ENCODE measurements around the gene CNTNAP2.

Gene CNTNAP2

DNA sequence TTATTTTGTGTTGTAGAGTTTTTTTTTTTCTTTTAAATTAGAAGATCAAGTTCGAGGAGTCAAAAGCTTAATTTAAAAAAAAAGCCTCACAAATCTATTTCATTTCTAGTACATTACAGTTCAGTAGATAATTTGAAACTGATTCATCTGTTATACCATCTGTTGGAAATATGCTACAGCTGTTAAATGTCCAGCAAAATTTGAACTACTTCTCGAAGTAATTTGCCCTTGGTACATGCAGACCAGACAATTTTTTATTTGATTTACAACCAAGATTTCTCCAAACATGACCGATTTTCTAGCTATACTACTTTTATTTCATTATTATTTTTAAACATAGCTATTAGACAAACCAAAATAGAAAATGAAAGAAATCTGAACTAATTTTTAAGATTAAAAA lies 647.9 kb downstream of the CNTNAP2 start:
- DNase-seq (ENCODE audit: low read depth in 2 of 2): no peak

DNA sequence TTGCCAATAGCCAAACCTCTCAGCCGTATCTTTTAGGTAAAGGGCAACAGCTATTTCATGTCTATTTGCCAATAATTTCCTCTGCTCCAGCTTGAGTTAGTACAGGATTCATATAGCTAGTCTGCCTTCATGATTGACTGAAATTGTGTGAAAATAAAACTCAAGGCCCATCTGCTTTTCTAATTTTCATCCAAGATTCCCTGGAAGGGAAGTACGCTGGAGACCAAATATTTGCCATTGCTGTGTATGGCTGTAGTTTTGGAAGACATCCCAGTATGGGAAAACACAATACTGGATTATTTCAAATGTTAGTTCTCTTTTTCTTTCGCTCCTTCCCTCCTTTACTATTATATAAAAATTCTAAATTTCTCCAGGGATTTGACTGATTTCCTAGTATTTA lies 652.4 kb downstream of the CNTNAP2 start:
- no peak for DNase-seq (ENCODE audit: low read depth in 2 of 2)

DNA sequence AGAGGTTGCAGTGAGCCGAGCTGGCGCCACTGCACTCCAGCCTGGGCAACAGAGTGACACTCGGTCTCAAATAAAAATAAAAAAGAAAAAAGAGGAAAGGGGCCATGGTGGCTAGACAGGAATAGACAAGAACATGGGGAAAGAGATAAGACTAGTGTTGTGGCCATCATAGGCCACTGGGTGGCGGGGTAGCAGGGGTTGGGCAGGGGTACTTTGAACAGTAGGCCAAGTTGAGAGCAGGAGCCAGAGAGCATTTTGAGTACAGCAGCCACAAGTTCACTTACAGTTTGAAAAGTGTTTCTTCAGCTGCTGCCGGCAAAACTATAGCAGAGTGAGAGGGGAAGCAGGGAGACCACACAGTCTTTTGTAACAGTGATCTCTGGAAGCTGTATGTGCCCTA lies 656.0 kb downstream of the CNTNAP2 start:
- DNase-seq (ENCODE audit: low read depth in 2 of 2): no peak

DNA sequence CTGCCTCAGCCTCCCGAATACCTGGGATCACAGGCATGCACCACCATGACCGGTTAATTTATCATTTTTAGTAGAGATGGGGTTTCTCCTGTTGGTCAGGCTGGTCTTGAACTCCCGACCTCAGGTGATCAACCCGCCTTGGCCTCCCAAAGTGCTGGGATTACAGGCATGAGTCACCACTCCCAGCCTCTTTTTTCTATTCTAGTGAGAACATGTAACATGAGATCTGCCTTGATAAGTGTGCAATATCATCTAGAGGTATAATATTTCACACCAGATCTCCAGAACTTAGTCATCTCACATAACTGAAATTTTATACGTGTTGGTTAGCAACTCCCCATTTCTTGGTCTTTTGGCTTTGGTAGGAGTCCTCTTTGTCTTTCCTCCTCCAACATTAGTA lies 656.9 kb downstream of the CNTNAP2 start:
- no peak for DNase-seq (ENCODE audit: low read depth in 2 of 2)

DNA sequence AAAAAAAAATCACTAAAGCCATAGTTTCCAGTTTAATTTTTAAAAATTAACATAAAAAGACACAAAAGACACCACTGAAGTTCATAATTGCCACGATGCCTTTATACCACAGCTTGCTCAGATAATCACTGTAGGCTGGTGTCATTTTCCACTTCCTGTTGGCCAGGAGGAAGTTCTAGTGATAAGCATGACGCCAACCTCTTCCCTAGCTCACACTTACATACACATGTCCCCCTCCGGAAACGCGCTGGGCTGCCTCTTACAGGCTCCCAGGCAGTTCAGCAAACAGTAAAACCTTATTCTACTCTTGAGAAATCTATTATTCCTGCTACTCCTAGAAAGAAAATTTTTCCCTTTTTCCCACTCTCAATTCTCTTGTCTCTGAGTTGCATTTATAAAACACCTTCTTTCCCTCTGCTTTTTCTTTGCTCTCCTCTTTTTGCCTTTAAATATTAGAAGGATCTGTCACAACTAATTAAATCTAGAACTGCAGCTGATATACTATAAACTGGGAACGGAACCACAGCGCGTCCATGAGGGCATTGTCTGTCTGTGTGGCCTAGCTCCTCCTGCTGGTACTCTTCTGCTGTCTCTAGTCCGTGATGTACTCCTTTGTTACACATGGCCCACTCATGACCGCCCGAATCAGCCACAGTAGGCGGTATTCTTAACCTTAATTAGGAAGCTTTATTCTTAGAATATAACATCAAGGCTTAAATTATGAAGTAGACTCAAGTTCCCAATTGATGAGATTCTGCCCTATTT lies 664.9 kb downstream of the CNTNAP2 start:
- DNase-seq (ENCODE audit: low read depth in 2 of 2): no peak

DNA sequence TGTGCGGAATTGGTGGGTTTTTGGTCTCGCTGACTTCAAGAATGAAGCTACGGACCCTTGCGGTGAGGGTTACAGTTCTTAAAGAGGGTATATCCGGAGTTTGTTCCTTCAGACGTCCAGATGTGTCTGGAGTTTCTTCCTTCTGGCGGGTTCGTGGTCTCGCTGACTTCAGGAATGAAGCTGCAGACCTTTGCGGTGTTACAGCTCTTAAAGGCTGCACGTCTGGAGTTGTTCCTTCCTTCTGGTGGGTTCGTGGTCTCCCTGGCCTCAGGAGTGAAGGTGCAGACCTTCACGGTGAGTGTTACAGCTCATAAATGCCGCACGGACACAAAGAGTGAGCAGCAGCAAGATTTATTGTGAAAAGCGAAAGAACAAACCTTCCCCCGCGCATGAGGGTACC lies 670.7 kb downstream of the CNTNAP2 start:
- DNase-seq (ENCODE audit: low read depth in 2 of 2): no peak

DNA sequence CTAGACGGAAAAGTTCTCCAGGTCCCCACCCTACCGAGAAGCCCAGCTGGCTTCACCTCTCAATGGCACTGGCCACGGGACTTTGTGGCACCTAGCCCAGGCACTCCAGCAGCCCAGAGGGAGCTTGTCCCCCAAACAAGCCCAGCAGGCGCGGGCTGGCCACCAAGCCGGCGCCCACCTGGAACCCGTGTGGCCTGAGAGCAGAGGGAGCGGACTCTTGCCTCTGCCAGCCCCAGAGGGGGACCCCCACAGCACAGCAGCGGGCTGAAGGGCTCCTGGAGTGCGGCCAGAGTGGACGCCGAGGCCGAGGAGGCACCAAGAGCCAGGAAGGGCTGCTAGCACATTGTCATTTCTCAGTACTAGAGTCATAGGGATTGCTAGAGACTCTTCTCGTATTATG lies 671.4 kb downstream of the CNTNAP2 start:
- DNase-seq (ENCODE audit: low read depth in 2 of 2): no peak

DNA sequence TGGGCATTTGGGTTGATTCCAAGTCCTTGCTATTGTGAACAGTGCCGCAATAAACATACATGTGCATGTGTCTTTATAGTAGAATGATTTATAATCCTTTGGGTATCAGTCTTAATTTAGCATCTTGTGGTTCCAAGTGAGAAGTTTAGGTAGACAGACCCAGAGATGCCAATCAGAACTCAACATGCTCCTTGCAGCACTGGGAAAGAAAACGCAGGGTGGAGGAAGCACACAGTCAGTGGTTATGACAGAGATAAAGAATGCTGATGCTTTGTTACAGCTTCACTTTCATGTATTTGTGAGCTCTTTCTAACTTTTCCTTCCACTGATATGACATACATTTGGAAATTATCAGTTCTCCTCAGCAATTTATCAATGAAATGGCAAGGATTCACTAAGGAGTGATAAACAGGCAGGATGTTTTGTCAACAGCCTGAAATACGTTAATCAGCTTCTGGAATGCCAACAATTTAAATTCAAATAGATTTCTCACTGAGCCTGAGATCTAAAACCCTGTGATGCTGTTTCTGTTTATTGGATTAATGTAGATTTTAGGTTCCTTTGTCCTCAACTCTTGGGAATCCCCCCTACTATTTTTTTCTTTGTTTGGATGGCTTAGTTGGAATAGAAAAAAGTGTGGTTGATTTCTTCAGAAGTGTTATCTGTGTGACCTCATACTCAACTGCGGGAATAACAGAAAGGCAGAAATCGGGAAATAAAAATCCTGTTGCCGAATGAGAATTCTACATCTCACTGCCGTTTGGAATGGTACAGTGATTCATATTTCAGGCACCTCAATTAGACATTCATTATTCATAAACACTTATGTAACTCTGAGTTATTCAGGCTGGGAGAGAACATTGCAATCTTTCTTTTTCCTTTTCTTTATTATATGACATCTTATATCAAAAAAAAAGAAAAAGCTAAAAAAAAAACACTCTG lies 675.0 kb downstream of the CNTNAP2 start:
- DNase-seq (ENCODE audit: low read depth in 2 of 2): no peak

DNA sequence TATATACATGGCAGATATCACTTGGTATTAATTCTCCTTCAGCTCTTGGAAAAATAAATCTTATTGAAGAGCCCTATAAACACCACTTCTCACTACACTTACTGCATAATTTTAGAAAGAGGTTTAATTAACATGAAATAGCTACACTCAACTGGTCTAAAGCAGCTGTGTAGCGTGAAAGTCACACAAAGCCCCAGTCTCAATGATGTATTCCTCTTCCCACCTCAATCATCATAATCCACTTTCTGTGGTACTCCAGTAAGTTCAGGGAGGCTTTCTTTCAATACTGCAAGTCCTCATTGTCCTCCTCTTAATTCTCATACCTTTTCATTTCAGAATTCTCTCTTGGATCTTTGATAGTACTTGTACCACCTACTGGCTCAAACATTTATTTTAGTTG lies 688.0 kb downstream of the CNTNAP2 start:
- DNase-seq (ENCODE audit: low read depth in 2 of 2): no peak

DNA sequence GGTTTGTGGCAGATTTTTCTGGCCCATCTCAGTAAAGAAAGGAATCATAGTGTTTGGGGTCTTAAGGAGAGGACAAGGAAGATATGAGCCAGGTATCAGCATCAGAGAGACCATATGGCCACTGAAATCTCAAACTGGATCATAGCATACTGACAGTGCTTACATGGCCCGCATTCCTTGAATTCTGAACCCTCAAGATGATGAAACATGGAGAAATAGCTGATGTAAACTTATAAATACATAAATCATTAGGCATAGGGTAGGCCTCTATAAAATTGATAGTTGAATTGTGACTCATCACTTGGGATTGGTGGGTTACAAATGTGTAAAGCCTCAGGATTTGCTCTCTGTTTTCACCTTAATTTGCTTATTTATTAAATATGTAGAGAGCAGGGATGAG lies 688.5 kb downstream of the CNTNAP2 start:
- DNase-seq (ENCODE audit: low read depth in 2 of 2): no peak

DNA sequence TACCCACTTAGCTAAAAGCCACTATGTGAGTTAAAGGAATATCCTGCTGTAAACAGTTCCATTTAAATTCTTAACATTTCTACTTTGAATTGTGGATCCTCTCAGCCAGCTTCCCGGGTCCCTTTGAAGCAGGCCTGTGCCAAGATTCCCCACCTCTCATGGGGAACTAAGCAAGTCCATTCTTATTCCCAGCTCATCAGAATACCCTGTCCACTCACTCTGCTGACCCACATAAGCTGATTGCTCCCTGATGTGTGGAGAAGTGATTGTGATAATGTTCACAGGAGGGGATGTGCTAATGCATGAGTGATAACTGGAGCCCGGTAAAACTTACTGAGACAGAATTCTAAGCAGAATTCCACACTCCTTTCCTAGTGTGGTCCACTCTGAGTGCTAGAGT lies 709.7 kb downstream of the CNTNAP2 start:
- no peak for DNase-seq (ENCODE audit: low read depth in 2 of 2)

DNA sequence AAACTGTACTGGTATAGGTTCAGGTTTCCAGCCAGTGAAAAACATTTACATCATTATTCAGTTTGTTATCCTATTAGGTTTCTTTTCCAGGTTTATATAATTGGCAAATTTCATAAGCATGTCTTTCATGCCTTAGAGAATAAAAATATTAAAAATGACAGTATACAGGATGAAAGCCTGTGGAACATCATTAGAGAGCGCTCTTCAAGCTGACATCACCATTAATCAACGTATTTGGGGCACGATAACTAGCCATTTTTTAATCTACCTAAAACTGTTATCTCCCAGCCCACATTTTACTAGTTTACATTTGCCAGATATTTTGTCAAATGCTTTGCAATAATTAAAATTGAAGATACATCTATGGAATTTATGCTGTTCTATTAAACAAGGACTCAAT lies 714.1 kb downstream of the CNTNAP2 start:
- DNase-seq (ENCODE audit: low read depth in 2 of 2): no peak

DNA sequence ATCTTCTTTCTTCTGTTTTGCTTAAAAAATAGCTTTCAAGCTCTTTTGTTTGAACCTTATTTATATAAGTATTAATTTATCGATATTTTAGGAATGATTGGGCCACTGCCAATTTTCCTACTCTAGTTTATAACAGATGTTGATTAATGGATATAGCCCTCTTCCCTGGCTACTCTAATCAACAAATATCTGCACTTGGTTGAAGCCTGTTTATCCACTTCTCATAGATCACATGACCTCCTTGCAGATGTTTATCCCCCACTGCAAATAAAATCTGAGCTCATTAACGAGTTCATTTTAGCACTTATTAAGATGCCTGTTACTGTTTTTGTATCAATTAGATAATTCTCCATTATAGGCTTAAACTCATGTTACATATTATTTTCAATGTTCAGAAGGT lies 715.3 kb downstream of the CNTNAP2 start:
- DNase-seq (ENCODE audit: low read depth in 2 of 2): no peak

DNA sequence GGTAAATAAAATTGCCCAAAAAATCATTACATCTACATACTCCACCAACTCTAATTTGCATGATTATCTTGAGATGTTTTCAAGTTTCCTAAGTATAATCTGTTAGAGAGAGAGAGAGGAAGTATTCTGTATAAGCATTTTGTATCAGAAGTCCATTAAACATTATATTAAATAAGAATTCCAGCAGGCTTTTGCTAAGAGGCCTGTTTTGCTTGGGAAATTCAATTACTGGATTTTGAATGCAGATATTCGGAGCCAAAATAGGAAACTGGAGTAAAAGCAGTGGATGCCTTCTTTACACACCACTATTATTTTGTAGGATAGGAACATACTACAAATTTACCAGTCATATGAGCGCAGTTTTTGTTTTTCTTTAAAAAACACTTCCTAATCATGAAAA lies 727.8 kb downstream of the CNTNAP2 start:
- no peak for DNase-seq (ENCODE audit: low read depth in 2 of 2)

DNA sequence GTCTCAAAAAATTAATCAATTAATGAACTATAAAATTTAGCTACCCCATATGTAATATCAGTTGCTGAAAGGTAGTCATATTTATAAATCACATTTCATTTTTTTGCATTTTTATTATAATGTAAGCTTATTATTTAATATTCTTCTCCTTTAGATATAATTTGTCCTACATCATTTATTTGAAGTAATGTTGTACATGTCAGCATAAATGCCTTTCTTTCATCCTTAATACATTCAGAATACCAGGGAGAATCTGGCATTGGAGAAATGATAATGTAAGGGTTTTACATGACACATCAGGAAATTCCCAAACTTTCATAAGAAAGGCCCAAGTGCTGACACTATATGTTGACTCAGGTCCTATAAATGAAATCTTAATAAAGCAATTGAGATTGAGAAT lies 742.1 kb downstream of the CNTNAP2 start:
- no peak for DNase-seq (ENCODE audit: low read depth in 2 of 2)

DNA sequence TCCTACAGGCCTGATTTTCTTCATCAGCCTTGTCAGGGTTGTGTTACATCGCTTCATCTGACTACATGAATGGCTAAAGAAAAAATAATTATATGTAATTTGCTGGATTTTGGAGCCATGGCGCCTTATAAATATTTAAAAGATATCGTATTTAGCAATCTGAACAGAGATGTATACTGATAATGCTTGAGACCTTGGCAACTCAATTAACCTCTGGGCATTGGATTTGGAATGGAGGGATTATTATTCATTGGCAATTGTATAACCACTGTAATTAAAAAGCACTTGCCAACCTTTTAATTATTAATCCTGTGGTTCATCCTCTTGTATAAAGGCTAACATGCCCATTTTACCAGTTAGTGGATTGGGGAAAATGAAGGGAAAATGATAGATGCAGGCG lies 745.1 kb downstream of the CNTNAP2 start:
- no peak for DNase-seq (ENCODE audit: low read depth in 2 of 2)

DNA sequence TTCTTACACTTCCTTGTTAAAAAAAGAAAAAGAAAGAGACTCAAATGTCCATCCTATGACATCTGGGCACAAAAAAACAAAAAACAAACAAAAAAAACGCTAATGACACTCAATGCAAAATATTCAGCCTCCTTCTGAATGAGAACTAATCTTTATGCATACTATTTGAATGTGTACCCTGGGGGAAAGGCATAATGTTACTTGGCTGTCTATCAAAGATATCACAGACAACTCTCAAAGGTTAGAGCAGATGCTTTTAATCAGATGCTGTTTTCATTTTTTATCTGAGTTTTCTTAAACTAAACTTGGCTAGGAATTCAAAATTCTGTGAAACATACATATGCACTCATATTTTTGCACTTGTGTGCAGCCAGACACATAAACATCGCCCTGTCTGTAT lies 745.8 kb downstream of the CNTNAP2 start:
- no peak for DNase-seq (ENCODE audit: low read depth in 2 of 2)

DNA sequence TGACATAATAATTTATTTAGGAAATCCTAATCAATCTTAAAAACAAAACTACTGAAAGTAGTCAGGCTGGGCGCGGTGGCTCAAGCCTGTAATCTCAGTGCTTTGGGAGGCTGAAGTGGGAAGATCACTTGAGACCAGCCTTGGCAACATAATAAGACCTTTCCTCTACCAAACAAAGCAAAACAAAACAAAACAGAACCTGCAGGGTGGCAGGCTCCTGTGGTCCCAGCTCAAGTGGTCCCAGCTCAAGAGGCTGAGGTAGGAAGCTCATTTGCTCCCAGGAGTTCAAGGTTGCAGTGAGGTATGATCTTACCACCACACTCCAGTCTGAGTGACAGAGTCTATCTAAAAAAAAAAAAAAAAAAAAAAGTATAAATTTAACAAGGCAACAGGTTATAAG lies 748.0 kb downstream of the CNTNAP2 start:
- DNase-seq (ENCODE audit: low read depth in 2 of 2): no peak

DNA sequence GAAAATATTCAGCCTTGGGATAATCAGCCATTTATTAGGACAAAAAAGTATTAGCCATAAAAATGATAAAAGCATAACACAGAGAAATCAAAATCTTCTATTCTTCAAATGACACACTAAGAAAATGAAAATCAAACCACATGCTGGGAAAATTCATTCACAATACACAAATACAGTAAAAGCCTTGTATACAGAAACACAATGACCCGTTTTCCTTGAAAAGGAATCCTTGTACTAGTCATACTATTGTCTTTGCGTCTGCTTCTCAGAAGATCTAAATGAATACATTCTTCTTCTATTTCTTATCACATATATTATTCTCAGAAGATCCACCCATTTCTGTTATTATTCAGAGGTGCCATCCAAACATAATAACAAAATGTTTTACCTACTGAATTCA lies 749.1 kb downstream of the CNTNAP2 start:
- no peak for DNase-seq (ENCODE audit: low read depth in 2 of 2)

DNA sequence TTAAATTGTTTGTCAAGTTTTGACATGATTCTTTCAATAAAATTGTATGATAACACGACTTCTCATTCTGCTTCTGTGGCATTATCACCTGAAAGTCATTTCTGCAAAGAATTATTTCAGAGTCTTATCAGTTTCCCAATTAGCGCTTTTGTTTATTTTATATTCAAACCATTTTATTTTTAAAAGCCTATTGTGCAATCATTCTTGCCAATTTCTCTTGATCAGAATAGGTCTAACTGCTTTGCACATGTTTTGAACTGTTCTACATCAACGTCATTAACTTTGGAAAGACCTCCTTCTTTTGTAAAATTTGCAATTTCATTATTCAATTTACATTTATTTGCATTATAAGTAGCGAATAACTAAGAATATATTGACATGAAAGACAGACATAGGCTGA lies 758.1 kb downstream of the CNTNAP2 start:
- no peak for DNase-seq (ENCODE audit: low read depth in 2 of 2)

DNA sequence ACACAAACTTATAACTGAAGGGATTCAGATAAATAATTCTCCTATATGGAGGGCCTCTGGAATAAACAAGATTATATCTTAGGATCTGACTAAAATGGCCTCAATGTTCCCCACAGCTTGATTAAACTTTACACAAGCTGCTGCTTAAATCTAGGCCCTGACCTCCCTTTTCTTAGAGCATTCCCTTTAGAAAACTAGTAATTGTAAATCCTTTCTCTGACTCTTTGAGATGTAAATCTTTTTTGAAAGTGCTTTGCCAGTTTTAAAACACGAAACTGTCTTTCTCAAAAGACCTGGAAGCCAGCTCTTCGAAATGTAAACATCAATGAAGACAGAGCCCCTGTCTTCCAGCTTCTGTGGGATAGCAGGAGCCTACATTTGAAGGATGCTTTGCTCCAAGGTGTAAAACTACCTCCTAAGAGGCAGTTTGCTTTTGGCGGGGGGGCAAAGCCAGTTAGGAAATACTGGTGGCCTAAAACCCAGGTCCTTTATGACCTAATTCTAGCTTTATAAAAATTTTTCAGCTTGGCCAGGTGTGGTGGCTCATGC lies 758.7 kb downstream of the CNTNAP2 start:
- no peak for DNase-seq (ENCODE audit: low read depth in 2 of 2)

DNA sequence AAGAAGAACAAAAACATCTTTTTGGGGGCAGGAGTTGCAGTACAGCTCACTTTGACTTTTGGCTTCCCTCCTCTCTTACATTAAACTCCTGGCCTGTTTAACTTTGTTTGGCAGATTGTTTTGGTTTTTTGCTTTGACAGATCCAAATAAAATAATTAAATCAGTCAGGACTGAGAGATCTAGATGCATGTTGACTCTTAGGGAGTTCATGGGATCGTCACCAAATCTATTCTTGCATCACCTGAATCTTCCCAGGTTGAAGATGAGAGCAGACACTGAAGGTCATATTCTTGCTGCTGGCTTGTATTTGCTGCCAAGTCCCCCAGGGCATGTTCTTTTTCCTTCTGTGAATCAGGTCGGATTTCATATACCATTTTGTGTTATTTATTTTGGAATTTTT lies 759.4 kb downstream of the CNTNAP2 start:
- DNase-seq (ENCODE audit: low read depth in 2 of 2): no peak

DNA sequence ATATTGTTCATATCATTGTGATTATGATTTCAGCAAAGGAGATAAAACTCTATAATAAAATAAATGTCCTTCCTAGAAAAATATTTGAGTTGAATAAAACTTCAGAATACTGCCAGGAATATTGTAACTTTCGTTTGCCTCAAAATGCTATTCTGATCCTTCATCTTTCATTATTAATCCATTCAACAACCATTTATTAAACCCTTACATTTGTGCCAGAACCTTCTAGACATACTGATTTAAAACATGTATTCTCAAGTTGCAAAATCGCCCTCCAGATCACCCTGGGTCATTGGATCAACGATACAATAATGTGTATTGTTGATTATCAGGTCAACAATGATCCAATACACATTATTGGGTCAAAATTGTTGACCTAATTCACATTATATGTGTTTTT lies 759.8 kb downstream of the CNTNAP2 start:
- DNase-seq (ENCODE audit: low read depth in 2 of 2): no peak

Measured in stimulated activated CD4-positive, alpha-beta T cell treated with anti-CD3 and anti-CD28 coated beads, Interleukin-4, amount 100 ng/mL, for 48 hours (primary cell).